ENCODE results near the gene TPMT. TPM values are rescaled to one million over a fixed set of nuclear protein-coding genes. Genes with fewer than 3 reads are reported as not detected.
A peak's percentile ranks its signal among the peaks of the same experiment; 100 is the strongest.
"Not testable (repeated sequence)": the region's sequence is repeated elsewhere in the genome, so short reads cannot be mapped to it uniquely, and the experiment has no call there.

TPMT gene
- total RNA-seq (ENCODE audit: insufficient read depth, low replicate concordance): 7.7 TPM

DNA sequence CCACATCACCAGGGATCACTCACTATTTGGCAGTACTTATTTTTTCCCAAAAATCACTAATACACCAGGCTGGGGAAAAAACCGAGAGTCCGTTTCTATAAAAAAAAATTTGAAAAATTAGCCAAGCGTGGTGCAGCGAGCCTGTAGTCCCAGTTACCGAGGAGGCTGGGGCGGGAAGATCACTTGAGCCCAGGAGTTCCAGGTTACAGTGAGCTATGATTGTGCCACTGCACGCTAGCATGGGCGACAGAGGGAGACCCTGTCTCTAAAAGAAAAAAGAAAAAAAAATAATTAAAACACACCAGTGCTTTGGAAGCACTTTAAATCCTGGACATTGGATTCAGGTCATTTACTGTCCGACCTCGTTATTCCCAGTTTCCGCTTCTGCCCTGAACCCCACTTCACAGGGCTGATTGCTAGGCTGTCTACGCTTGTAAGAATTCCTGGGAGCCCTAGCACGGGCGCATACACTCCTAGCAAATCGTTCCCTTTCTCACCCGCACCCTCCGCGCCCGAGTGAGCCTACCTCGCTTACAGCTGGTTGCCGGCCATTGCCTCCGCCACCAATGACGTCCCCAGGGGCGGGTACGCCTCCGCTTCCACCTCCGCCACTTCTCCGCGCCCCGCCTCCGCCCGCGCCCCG, at the start of gene TPMT:
TPMT (minus strand) TSS at position 571 of the 643 bp plus-strand sequence. CDS start 5,950 bp downstream, outside the sequence.
- no peak for DNase-seq (ENCODE audit: low spot score)

DNA sequence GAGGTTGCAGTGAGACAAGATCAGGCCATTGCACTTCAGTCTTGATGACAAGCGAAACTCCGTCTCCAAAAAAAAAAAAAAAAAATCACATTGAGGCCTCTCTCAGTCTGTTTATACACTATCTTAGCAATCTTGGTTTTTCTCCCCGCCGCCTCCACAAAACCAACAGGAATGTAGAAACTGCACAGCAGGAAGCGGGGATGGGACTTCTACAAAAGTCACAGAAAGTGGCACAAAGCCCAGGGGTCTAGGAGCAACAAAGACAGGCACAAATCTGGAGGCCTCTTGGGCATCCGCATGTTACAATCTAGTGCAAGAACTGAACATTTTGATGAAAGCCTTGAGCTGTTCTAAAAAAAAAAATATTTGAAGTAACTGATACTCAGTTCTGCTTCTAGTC, 48.9 kb upstream of the TPMT start:
- DNase-seq (ENCODE audit: low spot score): no peak

DNA sequence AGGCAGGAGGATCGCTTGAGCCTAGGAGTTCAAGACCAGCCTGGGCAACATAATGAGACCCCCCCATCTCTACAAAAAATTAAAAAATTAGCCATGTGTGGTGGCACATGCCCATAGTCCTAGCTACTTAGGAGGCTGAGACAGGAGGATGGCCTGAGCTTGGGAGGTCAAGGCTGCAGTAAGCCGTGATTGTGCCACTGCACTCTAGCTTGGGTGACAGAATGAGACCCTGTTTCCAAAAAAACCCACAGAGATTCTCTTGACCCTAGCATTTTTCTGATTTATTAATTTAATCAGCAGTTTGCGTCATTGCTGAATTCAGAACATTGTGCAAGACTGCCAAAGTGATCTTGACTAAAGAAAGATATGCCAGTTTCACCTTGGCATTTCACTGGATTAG, 37.1 kb upstream of the TPMT start:
- no peak for DNase-seq (ENCODE audit: low spot score)

DNA sequence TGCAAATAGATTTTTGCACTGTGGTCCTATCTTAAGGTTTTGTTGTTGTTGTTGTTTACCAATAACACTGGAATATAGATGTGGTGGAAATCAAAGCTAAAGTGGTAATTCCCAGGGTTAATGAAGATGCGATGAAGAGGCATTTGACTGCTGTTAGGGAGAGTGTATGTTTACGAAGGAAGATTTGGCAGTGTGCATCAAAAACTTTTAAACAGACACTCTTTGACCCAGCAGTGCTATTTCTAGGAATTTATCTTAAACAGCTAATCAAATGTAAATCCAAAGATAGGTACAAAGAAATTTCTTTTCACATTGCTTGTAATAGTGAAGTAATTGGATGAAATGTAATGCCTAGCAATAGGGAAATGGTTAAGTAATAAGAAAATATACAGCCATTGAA, 34.3 kb upstream of the TPMT start:
- DNase-seq (ENCODE audit: low spot score): no peak

DNA sequence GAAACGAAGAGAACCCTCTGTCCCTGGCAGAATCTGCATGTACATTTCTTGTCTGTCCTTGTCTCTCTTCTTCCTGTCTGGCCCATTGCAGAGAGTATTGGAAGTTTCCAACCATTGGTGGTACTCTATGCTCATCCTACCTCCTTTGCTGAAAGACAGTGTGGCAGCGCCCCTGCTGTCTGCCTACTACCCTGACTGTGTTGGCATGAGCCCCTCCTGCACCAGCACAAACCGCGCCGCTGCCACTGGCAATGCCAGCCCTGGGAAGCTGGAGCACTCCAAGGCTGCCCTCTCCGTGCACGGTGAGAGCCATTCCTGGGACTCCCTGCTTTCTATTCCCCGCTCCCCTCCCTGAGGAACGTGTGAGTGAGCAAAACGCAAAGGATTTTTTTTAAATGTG, 32.8 kb upstream of the TPMT start:
- DNase-seq (ENCODE audit: low spot score): no peak

DNA sequence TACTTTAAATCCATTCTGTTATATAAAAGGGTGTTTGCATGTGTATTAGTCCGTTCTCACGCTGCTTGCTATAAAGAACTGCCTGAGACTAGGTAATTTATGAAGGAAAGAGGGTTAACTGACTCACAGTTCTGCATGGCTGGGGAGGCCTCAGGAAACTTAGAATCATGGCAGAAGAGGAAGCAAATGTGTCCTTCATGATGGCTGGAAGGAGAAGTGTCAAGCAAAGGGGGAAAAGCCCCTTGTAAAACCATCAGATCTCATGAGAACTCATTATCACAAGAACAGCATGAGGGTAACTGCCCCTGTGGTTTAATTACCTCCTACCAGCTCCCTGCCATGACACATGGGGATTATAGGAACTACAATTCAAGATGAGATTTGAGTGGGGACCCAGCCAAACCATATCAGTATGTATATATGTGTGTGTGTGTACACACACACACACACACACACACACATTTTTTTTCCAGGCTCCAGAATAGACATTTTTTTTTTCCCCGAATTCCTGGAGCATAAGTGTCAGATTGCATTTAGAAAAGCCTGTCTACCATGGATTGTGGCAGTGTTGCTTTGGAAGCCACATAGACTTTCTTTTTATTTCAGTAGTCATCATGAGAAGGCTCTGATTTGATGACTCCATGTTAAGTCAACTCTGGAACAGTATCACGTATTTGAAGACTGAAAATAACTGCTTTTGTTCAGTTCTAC, 31.8 kb upstream of the TPMT start:
- DNase-seq (ENCODE audit: low spot score): no peak

DNA sequence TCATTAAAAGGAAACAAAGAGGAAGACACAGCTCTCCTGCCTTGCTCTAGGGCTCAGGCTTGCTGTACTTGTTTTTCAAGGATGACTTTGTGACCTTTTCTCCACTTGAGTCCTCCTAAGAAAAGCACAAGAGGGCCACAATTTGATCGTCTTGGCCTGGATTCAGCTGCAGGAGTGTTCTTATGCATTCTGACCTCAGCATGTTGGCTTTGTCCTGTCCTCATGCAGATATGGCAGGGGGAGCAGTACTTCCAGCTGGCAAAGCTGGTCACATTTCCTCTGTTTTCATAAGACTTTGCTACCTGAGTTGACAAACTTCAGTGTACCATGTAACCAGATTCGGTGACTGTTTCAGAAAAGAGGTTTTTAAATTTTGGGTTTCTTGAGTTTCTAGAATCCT, 31.2 kb upstream of the TPMT start:
- no peak for DNase-seq (ENCODE audit: low spot score)

DNA sequence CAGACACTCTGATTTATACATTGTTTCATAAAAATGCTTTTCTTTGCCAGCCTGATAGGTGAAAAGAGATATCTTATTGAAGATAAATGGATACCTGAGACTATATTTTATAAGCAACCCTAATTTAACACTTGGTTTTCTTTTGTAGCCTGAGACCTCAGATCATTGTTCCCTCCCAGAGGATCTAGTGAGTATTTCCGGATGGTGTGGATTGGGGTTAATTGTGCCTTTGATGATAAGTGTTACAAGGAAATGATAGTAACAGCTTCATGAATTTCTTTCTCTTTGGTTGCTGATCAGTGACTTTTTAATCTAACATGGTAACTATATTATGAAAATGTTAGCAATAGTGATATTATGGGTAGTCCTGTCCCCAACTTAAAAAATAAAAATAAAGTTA, 30.7 kb upstream of the TPMT start:
- DNase-seq (ENCODE audit: low spot score): no peak

DNA sequence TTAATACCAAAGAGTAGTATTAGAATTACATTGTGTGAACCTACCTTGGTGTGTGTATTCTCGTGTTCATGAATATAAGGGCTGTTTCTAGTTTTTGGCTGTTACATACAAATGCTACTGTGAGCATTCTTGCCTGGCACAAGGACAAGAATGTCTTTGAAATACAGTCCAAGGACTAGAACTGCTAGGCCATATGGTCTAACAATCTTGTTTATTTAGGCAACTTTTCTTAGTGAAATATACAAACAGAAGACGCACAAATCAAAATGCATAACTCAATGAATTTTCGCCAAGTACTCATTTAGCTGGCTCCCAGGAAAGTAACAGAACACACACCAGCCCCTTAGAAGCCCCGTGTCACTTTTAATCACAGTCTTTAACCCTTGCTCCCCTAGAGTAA, 28.9 kb upstream of the TPMT start:
- no peak for DNase-seq (ENCODE audit: low spot score)

DNA sequence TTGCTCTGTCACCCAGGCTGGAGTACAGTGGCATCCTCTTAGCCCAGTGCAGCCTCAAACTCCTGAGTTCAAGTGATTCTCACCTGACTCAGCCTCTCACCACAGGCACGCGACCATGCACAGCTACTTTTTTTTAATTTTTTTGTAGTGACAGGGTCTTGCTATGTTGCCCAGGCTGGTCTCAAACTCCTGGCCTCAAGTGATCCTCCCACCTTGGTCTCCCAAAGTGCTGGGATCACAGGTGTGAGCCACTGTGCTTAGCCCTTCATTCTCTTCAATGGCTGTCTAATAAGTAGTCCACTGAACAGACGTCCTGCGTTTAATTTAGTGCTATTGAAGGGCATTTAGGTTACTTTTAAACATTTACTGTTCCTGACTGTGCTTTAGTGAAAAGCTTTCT, 27.7 kb upstream of the TPMT start:
- no peak for DNase-seq (ENCODE audit: low spot score)

DNA sequence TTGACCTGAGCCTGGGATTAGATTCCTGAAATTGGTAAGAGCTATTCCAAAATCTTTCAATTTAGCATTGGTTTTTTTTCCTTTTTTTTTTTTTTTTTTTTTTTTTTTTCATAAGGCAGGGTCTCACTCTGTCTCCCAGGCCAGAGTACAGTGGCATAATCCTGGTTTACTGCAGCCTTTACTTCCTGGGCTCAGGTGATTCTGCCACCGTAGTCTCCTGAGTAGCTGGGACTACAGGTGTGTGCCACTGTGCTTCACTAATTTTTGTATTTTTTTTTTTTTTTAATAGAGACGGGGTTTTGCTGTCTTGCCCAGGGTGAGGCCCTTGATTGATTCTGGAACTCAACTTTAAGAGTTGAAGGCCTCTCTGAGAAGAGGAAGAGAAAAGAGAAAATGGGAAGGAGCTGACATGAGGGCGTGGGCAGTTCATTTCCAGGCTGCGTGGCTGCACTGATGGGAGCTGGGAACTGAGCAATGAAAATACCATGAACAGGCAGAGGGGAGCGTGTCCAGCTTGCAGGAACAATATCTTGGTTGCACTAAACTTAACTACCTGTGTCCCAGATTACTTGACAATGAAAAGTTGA, 25.0 kb upstream of the TPMT start:
- DNase-seq (ENCODE audit: low spot score): no peak

DNA sequence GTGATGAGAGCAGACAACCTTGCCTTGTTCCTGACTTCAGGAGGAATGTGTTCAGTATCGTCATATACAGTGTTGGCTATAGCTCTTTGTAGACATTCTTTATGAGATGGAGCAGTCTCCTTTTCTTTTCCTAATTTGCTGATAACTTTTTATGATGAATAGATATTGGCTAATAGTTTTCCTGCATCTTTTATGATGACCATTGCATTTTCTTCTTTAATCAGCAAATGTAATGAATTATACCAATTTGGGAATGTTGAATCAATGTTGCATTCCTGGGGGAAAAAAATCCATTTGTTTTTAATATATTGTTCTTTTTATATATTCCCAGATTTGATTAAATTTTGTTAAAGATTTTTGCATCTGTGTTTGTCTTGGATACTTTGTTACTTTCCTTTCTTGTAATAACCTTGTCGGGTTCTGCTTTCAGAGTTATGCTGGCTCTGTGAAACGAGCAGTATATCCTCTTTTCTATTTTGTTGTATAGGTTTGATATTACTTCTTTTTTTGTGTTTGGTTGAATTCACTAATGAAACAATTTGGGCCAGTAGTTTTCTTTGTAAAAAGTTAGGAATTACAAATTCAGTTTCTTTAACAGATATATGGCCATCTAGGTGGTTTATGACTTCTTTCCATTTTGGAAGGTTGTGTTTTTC, 24.2 kb upstream of the TPMT start:
- no peak for DNase-seq (ENCODE audit: low spot score)

DNA sequence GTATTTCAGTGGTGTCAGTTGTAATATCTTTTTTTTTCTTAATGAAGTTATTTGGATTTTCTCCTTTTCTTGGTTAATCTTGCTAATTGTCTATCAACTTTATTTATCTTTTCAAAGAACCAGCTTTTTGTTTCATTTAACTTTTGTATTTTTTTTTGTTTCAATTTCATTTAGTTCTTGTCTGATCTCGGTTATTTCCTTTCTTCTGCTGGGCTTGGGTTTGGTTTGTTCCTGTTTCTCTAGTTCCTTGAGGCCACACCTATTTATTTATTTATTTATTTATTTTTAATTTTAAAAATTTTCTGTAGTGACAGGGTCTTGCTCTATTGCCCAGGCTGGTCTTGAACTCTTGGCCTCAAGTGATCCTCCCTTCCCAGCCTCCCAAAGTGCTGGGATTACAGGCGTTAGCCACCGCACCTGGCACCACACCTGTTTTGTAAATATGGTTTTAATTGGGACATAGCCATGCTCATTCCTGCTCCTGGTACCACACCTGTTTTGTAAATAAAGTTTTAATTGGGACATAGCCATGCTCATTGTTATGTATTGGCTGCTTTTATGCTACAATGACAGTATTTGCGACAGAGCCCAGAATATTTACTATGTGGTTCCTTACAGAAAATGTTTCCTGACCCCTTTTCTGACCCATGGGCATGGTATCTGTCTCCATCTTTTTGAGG, 22.5 kb upstream of the TPMT start:
- no peak for DNase-seq (ENCODE audit: low spot score)

DNA sequence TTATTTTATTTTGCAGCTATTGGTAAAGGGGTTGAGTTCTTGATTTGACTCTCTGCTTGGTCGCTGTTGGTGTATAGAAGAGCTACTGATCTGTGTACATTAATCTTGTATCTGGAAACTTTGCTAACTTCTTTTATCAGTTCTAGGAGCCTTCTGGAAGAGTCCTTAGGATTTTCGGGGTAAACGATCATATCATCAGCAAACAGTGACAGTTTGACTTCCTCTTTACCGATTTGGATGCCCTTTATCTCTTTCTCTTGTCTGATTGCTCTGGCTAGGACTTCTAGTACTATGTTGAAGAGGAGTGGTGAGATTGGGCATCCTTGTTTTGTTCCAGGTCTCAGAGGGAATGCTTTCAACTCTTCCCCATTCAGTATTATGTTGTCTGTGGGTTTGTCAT, 21.3 kb upstream of the TPMT start:
- not testable (repeated sequence) for DNase-seq (ENCODE audit: low spot score)

DNA sequence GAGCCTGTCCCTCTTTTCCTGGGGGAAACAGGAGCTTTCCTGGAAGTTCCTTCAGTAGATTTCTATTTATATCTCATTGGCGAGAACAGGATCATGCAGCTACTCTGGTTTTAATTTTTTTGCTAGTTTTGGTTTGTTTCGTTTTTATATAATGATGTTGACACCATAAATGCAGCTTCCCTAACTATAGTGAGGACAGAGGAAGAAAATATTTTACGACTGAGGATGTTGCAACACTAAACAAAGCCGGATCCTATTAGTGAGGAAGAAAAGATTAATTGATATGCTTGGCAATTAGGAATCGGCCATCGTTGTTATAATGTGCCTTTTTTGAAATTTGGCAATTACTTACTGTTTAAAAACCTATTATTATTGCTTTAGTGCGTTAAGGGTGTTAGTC, 17.0 kb upstream of the TPMT start:
- no peak for DNase-seq (ENCODE audit: low spot score)

DNA sequence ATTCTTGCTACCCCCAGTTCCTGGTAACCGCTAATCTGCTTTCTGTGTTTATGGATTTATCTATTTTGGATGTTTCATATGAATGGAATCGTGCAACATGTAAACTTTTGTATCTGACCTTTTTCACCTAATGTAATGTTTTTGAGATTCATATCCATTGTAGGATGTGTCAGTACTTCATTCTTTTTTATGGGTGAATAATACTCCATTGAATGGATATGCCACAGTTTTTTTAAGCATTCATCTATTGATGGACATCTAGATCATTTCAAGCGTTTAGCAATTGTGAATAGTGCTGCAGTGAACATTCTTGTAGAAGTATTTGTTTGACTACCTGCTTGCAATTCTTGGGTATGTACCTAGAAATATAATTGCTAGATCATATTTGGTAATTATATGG, 13.4 kb upstream of the TPMT start:
- no peak for DNase-seq (ENCODE audit: low spot score)

DNA sequence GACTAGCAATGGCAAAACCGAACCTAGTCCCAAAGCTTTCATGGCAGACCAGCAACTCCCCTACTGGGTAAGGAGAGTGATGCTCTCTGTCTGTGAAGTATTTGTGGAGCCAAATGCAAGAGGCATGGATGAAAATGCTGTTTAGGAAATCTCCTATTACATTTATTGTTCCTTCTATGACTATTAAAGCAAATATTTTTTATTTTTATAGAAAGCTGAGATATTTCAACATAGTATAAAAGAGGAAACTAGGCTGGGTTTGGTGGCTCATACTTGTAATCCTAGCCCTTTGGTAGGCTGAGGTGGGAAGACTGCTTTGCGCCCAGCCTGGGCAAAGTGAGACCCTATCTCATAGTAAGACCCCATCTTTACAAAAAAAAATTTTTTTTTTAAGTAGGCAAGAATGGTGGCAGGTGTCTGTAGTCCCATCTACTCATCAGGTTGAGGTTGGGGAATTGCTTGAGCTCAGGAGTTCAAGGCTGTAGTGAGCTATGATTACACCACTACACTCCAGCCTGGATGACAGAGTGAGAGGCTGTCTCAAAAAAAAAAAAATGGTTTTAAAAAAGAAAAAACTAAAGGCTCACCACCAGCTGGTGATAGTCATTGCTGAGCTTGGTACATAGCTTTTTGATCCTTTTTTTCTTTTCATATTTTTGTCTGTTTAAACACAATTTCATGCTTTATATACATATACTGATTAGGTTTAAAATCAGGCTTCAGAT, 11.6 kb upstream of the TPMT start:
- DNase-seq (ENCODE audit: low spot score): no peak

DNA sequence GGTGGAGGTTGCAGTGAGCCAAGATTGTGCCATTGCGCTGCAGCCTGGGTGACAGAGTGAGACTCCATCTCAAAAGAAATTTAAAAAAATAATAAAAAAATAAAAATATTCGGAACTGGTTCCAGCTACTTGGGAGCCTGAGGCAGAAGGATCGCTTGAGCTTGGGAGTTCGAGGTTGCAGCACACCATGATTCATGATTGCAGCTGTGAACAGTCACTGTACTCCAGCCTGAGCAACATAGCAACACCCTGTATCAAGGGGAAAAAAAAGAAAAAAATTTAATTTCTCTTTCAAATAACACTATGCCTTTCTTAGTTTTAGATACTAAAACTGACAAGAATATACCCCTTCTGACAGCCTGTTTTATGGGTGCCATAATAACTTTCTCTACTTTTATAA, 10.9 kb upstream of the TPMT start:
- no peak for DNase-seq (ENCODE audit: low spot score)

DNA sequence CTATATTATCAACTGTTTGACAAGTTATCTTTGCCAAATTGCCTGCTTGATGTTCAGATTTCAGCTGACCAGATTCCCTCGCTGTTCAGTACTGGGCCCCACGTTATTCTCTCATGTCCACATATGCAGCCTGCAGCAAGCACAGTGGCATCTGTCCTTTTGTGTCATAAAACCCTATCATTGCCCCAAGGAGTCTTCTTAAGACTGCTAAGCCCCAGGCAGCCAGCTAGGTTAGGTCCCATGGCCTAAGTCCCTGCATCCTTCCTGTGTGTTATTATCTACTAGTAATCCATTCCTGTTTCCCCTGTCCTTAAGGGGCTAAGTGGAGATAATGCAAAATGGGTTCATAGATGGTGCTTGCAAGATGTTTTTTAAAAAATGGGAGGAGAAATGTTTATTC, 7.5 kb upstream of the TPMT start:
- DNase-seq (ENCODE audit: low spot score): no peak

DNA sequence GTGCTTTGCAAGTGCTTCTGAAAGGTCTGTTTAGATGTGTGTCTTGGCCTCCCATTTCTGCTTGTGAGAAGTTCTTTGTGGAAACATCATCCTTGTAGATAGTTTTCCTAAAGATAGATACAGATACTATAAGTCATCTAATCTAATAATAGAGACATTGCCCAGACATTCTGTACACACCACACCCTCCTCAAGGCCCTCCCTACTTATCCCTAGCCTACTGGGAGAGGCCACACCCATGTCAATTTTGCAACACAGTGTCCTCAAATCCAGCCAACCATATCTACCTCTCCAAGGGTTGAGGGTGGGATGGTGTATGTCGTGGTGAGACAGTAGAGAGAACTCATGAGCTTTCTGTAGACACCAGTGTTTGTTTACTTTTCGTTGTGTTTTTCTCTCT, 6.6 kb upstream of the TPMT start:
- DNase-seq (ENCODE audit: low spot score): no peak

DNA sequence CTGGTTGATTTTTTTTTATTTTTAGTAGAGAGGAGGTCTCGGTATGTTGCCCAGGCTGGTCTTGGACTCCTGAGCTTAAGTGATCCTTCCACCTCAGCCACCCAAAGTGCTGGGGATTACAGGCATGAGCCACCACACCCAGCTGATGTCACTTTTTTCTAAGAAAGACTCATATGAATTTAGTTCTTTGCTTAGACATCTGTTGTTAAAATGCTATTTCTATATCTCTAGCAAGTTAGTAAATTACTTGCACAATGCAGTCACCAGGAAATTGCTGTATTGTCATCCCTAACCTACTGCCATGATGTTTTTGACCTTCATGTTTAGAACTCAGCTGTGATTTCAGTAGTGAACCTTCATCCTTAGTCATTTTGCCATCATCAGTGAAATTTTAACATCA, 6.0 kb upstream of the TPMT start:
- peak; percentile 32 for DNase-seq (ENCODE audit: low spot score)
